HG03060 (cell line): ENCODE data around the gene DNAJC4.
A peak's percentile ranks its signal among the peaks of the same experiment; 100 is the strongest.

ENCODE experiments used
- ATAC-seq: cut with Tn5 transposase; IDR thresholded peaks from one replicate; pipeline ENCODE4 v1.9.1; 2021; ENCODE audit warnings: low read depth, moderate number of reproducible peaks; ENCODE audit not compliant: unreplicated experiment

Gene DNAJC4

DNA sequence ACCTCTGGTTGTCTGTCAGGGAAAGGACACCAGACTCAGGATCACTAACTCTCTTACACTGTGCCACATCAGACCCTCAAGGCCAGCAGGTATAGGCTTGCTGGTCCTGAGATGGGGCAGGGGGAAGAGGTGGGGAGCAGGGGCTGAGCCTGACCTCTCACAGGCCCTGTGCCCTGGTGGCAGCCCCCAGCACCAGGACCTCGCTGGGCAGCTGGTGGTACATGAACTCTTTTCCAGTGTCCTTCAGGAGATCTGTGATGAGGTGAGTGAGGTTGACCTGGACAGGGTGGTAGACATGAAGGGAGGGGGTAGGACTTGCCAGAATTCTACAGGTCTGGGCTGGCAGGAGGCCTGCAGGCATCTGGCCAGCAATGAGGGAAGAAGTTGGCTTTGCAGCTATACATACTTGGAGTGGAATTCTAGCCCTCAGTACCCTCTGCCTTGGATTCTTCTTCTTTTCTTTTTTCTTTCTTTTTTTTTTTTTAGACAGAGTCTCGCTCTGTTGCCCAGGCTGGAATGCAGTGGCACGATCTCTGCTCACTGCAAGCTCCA, 2.9 kb upstream of the DNAJC4 start:
- no peak for ATAC-seq

- no peak for ATAC-seq
Measured at GRCh38 chr11:64229090-64229743, 1.1 kb upstream of the DNAJC4 start.

GRCh38 chr11:64229744-64230170, 591 bp upstream of the DNAJC4 start:
- no peak for ATAC-seq

DNA sequence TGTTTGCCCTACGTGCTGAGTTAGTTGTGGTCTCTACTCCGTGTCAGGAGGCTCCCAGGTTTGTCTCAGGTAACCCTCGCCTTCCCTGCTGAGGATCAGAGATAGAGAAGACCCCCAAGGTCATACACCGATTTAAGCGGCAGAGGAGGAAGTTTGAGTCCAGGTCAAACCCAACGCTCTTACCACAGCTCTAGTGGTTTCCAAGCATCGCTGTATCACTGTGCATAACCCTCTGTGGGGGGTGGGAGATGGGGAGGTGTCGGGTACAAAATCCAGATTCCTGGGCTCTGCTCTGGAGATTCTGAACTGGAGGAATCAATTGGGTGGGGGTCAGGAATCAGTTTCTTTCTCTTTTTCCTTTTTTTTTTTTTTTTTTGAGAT, 627 bp downstream of the DNAJC4 start:
- ATAC-seq = no peak

DNA sequence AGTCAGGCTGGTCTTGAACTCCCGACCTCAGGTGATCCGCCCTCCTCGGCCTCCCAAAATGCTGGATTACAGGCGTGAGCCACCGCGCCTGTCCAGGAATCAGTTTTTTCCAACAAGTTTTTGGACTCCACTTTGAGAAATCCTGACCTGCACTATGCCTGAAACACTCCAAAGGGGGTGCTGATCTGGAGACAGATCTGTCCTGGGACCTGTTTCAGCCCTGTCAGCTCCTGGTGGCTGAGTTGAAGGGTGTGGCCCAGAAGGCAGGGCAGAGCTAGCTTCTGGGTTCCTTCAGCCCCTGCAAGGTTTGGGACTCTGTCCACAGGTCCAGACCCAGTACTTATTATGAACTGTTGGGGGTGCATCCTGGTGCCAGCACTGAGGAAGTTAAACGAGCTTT, 1.2 kb downstream of the DNAJC4 start:
- ATAC-seq = no peak

DNA sequence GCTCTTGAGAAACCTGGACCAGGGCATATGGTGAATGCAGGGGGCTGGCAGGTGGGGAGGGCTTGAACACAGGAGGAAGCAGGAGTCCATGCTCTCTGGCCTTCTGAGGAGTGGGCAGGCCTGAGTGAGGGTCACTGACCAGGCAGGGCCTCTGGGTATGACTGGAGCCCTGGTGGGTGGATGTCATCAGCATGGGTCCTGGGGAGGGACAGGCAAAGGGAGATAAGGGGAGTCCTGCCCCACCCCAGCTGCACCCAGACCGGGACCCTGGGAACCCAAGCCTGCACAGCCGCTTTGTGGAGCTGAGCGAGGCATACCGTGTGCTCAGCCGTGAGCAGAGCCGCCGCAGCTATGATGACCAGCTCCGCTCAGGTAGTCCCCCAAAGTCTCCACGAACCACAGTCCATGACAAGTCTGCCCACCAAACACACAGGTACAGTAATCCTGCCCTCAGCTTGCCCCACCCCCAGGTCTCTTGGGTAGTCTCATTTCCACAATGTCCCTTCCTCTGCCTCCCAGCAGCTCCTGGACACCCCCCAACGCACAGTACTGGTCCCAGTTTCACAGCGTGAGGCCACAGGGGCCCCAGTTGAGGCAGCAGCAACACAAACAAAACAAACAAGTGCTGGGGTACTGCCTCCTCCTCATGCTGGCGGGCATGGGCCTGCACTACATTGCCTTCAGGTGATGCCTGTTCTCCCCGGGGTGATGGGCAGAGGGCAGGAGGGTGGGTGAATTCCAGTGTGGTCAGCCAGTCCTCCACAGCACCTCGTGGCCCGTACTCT, 2.0 kb downstream of the DNAJC4 start:
- no peak for ATAC-seq

DNA sequence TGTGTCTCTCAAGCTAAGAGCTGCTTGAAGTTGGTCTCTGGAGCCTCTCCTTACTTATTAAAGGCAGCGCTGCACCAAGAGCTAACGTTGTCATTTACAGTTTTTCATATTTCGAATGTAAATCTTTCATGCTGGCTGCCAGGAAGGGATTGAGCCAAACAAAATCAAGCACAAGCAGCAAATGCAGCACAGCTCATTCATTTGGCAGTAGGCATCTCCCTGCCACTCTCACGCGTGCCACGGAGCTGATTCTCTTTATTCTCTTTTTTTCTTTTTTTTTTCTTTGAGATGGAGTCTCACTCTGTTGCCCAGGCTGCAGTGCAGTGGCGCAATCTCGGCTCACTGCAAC, 2.6 kb downstream of the DNAJC4 start:
- ATAC-seq = no peak

DNA sequence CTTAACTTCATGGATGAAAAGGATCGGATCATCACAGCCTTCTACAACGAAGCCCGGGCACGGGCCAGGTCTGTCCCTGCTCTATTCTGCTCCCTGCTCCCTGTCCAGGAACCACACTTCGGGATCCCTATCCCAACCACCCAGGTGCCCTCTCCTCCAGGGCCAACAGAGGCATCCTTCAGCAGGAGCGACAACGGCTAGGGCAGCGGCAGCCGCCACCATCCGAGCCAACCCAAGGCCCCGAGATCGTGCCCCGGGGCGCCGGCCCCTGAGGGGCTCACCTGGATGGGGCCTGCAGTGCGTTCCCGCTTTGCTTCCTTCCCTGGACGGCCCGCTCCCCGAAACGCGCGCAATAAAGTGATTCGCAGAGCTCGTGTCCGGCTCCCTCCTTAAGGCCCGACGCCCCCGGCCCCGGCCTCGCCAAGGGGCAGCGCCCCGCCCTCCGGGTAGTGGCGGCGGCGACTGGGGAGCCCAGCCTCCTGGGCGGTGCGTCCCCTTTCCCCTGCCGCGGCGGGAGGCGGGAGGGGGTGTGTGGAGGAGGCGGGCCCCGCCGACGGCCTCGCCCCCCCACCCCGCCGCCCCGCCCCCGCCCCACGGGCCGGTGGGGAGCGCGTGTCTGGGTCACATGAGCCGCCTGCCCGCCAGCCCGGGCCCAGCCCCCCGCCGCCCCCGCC, 3.7 kb downstream of the DNAJC4 start, which contains the start of gene VEGFB:
Gene VEGFB, plus strand, starts transcription at position 672 of the 674 bp plus-strand sequence. CDS start 250 bp downstream, outside the sequence.
- ATAC-seq = no peak

- ATAC-seq = no peak
Measured at GRCh38 chr11:64234647-64235379, 4.5 kb downstream of the DNAJC4 start.

DNA sequence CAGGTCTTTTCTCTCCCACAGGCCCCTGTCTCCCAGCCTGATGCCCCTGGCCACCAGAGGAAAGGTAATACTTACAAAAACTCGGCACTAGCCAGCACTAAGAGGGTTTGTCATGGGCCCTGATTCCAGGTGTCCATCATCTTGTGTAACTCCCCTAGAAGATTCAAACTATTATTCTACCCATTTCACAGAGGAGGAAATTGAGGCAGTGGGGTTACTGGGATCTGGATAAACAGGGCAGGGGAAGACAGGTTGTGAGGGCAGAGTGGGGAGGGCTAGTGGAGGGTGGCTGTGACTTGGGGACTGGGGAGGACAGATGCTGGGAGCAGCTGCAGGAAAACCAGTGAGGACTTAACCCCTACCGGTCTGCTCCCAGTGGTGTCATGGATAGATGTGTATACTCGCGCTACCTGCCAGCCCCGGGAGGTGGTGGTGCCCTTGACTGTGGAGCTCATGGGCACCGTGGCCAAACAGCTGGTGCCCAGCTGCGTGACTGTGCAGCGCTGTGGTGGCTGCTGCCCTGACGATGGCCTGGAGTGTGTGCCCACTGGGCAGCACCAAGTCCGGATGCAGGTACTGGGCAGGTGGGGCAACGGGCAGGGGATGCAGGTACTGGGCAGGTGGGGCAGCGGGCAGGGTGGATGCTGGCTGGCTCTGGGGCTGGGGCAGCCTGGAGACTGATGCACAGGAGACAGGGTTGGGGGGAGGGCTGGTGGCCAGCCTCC, 5.3 kb downstream of the DNAJC4 start:
- no peak for ATAC-seq

DNA sequence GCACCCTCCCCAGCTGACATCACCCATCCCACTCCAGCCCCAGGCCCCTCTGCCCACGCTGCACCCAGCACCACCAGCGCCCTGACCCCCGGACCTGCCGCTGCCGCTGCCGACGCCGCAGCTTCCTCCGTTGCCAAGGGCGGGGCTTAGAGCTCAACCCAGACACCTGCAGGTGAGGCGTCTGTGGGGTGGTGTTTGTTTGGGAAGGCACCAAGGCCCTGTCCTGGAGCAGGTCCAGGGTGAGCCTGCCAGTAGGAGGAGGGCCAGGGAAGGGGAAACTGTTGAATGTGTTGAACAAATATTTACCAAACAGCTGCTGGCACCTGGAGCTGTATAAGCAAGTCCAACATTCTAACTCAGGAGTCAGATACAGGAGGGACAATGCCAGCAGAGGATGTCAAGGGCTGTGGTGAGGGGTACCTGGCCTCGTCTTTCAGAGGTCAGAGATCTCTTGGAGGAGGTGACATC, 7.2 kb downstream of the DNAJC4 start:
- ATAC-seq = no peak

DNA sequence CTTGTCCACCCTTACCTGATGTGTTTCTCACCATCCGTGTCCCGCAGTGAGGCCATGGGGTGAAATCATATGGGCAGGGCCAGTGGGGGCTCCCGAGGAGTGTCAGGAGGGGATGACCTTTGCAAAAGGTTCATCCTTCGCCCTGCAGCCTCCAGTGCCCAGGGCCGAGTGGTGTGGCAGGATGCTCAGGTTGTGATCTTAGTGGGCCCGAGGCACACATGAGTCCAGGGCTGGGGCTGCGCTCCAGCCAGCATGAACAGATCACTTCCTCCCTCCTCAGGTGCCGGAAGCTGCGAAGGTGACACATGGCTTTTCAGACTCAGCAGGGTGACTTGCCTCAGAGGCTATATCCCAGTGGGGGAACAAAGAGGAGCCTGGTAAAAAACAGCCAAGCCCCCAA, 7.7 kb downstream of the DNAJC4 start:
- no peak for ATAC-seq

DNA sequence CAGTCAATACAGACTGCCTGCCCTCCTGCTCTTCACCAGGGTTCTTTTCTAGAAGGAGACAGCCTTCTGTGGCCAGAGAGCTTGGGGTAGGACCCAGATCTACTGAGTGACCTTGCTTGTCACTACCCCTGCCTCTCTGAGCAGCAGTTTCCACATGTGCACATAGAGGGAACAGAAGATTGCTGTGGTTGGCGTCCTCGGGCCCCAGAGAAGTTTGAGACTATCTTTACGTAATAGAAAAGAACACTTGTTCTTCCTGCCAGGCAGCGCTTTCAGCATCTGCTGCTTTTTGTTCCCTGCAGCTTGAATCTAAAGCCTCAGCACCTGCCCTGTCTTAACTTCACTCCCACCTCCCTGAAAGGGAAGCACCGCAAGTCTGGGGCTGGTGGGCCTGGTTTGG, 8.7 kb downstream of the DNAJC4 start:
- ATAC-seq = no peak

DNA sequence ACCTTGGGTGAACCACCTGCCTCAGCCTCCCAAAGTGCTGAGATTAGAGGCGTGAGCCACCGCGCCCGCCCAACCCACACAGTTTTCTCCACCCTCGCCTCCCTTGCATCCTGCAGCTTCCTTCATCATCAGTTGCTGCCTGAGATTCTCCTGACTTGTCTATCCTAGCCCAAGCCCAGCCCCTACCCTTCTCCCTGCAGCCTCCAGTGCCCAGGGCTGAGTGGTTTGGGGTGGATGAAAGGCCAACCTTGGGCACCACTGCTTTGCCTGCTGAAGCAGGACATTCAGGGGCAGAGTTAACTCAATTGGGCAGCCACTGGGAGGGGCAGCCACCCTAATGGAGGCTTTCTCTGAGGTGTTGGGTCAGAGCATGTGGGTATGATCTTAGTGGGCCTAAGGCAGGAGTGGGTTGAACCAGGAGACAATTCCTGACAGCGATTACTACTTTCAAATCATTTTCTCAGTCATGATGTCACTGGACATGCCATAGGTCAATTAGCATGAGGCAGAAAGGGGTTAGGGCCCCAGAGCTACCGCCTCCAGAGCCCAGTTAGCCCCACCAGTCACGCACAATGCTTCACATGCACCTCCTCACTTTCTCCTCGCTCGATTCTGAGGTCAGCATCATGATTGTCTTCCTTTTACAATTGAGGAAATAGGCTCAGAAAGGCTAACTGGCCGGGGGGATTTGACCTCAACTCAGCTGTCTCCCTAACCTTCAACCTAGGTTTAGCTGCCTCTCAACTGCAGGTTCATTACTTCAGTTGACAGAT, 9.5 kb downstream of the DNAJC4 start:
- peak; percentile 25 for ATAC-seq

GRCh38 chr11:64240435-64241240, 10.3 kb downstream of the DNAJC4 start, which contains the start of gene FKBP2:
Gene FKBP2, plus strand, starts transcription at chr11:64241095. Its CDS starts 1,293 bp downstream, at chr11:64242388.
- ATAC-seq = peak; percentile 32

- peak; percentile 43 for ATAC-seq
Measured at GRCh38 chr11:64241241-64241490, 10.8 kb downstream of the DNAJC4 start.

- peak; percentile 5 for ATAC-seq
Measured at GRCh38 chr11:64241491-64242374, 11.4 kb downstream of the DNAJC4 start.
